ENCODE results near the gene KRTAP10-5.
A peak's percentile ranks its signal among the peaks of the same experiment; 100 is the strongest.

KRTAP10-5 gene

DNA sequence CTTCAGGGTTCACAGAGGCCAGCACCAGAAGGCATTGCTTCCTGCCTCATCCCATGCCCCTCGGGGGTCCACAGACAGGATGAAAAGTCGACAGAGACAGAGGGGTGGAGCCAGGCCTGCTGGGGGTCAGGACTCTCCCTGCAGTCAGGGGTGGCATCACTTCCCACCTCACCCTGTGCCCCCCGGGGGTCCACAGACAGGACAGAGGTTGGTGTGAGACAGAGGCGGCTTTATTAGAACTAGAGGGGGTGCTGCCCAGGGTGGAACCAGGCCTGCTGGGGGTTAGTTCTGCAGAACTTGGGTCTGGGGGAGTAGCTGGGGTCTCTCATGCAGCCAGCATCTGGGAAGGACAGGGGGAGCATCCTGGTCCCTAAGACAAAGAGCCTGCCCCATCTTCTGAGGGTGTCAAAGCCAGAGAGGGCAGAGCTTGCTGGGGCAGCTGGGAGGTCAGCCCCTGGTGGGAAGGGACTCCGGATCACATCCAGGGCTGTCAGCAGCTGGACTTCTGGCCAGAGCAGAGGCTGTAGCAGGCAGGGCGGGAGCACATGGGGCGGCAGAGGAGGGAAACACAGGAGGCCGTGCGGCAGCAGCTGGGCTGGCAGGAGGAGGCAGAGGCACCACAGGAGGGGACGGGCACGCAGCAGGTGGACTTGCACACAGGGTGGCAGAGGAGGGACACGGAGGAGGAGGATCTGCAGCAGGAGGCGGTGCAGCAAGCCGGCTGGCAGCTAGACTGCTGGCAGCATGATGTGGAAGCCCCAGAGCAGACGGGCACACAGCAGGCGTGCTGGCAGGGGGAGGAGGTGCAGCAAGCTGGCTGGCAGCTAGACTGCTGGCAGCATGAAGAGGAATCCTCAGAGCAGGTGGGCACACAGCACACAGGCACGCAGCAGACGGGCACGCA, 10.7 kb upstream of the KRTAP10-5 start:
- peak; percentile 32 for DNase-seq

DNA sequence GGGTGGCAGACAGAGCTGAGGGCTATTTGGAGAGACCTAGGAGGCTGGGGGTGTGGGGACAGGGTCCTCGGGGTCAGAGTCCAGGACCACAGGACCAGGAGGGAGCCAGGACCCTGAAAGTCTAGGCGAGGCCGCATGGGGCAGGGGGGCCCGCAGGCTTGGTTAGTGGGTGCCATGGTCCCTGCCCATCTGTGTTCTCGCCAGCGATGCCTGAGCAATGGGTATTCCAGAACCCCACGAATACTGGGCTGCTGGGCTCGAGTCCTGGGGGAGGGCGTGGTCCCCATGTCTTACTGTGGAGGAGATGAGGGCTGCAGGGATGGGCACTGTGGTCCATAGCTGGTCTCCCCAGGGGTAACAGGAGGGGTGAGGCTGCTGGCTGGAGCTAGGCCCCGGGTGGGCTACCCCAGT, 9.9 kb upstream of the KRTAP10-5 start:
- no peak for DNase-seq

DNA sequence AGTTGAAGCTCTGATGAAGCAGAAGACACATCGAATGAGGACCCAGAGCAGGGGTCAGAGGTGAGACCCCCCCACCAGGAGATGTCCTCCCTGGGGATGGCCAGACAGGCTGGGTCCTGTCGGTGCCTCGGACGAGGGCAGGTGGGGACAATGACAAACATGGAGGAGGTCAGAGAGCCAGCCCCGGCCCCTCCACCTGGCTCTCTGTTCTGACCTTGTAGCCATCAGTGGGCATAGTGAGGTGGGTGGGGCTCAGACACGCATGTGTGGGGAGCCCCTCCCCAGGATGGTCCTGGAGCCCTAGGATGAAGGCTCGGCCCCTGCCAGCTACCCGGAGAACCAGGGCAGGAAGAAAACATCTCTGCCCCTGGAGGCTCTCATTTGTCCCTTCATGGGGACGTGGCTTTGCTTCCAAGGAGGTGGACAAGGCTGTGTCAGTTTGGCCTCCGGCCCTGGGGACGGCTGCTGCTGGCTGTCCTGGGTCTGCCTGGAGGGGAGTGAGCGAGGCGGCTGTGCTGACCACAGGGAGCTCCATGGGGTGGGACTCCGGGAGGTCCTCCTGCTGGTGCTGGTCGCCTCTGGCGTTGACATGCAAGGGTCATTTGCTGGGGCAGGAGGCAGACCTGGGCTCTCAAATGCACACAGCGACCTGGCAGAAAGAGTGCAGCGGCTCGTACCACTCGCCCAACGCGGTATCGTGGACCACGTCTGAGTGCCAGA, 9.3 kb upstream of the KRTAP10-5 start:
- DNase-seq, result peak; percentile 21

DNA sequence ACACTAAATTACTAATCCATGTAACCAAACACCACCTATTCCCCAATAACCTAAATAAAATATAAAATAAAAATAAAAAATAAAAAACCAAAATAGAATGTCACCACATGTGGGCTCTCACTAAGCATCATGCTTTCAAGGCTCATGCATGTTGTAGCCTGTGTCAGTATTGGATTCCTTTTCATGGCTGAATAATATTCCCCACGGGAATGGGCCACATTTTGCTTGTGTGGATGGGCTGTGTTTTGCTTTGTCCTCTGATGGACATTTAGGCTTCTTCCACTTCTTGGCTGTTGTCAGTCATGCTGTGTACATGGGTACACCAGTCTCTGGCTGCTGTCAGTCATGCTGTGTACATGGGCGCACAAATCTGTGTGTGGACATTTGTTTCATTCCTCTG, 8.7 kb upstream of the KRTAP10-5 start:
- no peak for DNase-seq

DNA sequence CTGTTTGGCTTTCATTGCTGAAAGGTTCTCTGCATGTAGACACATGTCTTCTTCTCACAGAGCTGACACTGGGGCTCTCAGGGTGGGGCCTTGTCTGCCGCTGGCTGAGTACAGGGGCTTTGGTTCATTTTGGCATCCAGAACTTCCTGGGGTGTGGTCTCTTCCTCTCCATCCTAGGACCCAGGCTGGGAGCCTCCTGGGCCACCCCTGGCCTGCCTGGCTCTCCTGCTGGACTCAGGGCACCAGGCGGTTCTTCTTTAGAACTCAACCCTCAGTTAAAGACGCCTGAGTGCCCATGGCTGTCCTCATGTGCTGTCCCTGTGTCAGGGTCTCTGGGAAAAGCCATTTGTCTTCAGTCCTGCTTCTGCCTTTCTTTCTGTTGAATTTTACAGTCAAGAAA, 5.5 kb upstream of the KRTAP10-5 start:
- DNase-seq, result no peak

DNA sequence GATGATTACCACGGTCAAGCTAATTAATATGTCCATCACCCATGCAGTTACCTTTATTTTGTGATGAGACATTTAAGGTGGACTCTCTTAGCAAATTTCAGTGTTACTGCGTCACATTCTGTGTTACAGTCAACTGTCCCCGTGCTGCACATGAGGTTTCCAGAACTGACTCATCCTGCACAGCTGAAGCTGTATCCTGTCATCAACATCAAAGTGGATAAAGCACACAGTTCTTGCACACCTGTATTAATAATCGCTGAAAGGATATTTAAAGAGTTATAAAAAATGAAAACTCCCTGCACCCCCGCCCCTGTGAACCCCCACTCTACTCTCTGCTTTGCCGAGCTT, 3.4 kb upstream of the KRTAP10-5 start:
- no peak for DNase-seq

DNA sequence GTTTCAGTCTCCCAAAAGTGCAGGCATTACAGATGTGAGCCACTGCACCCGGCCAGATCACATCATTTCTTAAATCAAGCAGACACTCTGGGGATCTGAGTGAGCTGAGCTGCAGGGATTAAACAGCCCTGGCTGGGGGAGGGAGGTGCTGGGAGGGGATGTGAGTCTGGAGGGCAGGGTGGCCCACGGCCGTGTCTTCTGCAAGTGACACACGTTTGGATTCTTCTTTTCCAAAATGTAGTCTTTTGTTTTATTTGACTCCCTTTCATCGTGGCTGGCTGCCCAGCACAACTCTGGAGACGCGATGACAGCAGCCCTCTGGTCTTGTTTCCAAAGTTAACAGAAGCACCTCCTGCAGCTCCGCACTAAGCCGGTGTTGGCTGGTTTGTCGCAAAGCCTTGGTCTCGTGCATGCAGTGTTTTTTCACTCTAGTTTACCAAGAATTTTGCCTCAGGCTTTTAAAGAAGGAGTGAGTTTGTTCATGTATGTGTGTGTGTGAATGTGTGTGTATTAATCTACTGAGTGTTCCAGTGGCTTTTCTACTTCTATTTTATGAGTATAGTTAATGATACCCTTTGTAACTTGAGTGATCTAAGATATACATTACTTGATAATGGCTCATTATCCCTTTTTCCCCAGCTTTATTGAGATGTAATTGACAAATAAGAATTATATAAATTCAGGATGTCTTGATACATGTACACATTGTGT, 2.8 kb upstream of the KRTAP10-5 start:
- peak; percentile 48 for DNase-seq

DNA sequence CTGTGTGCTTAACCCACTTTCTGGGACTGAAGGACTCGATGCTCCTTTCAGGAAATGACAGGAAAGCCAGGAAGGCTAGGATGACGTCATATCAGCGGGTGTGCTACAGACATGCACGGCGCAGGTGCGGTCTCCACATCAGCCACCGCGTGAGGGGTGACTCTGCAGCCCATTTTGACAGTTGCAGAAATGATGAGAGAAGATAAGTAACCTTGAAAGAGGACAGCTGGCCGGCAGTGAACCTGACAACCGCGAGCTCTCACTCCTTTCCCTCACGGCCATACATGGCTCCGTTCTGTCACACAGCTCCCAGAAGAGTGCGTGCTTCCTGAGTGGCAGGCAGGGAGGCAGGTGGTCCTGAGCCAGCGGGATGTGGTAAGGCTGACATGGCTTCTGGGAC, 1.7 kb upstream of the KRTAP10-5 start:
- DNase-seq, result no peak

DNA sequence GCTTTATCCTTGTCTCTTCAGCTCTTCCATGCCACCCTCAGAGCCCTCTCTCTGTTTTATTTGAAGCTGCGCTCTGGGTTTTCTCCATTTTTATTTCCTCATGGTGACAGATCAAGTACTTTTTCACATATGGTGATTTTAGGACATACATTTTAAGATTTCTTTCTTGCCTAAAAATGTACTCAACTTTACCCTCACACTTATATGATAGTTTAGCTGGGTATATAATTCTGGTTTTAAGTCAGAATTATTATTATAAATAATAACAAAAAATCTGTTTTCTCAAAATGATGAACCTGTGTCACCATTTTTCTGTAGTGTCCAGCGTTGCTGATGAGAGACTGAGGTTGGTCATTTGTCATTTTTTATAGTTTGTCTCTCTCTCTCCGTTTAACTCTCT, 754 bp upstream of the KRTAP10-5 start:
- no peak for DNase-seq

DNA sequence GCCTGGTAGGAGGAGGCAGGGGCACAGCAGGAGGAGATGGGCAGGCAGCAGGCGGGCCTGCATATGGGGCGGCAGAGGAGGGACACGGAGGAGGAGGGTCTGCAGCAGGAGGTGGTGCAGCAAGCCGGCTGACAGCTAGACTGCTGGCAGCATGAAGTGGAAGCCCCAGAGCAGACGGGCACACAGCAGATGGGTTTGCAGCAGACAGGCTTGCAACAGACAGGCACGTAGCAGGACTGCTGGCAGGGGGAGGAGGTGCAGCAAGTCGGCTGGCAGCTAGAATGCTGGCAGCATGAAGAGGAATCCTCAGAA, 615 bp downstream of the KRTAP10-5 start:
- DNase-seq, result peak; percentile 27

DNA sequence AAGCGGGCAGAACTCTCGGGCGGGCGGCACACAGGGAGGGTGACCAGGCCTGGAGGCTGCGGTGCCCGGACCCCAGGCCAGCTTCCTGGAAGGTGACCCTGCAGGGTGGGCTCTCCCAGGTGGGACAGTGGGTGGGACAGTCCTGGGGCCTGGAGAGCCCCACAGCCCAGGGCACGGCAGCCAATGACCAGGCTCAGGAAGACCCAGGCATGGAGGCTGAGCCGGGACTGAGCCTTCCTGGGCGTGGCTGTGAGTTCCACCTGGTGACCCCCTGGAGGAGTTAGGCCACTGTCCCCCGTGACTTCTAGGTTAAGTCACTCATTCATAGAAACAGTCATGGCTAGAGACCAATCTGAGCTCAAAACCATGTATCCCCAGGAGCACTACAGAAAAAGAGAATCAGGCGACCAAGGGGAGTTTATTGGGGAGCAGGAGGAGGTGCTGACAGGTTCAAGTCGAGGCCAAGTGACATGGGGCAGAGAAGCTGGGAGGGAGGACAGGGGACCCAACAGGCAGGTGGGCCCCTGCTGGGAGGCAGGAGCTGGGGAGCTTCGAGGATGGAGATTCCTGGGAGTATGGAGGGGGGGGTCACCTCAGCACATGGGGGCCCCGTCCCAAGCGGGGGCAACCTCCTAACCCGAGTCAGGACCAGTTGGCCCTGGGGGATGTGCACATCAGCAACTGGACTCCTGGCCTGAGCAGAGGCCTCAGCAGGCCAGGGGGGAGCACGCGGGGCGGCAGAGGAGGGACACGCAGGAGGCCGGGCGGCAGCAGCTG, 1.2 kb downstream of the KRTAP10-5 start:
- DNase-seq, result peak; percentile 32

DNA sequence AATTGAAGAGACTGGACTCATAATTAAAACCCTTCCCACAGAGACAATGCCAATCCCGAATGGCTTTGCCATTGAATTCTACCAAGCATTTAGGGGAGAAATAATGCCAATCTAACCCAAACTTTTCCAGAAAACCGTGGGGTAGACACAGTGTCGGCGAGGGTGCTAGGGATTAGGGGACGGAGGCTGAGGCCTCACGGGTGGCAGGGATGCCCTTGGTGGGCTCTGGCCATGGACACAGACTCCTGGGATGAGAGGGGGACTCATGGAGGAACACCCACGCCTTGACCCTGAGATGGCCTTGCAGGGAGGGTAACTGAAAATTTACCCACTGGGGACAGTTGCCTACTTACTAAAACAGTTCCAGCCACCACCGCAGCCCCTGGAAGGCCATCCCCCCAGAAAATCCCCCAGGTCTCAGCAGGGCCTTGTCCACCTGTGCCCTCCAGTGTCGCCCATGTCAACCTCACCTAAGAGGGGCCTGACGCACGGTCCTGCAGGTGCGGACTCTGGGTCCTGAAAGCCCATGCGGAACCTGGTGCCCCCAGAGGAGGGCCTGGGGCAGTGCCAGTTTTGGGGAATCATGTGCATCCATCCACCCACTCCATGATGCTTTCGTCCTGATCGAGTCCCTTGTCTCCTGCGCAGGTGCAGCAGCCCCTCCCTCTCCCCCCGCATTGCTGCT, 1.9 kb downstream of the KRTAP10-5 start:
- peak; percentile 26 for DNase-seq

DNA sequence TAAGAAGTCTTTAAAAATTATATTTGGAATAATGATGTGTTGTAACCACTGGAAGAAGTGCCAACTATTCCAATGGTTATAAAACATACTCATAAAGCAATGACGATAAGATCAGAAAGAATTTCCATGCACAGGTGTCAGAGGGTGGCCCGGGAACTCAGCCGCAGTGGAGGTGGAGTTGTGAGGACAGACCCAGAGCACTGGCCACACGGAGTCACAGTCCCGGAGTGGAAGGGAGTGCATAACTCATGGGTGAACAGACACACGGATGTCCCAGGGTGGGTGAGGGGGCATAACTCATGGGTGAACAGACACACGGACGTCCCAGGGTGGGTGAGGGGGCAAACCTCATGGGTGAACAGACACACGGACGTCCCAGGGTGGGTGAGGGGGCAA, 4.4 kb downstream of the KRTAP10-5 start:
- no peak for DNase-seq

DNA sequence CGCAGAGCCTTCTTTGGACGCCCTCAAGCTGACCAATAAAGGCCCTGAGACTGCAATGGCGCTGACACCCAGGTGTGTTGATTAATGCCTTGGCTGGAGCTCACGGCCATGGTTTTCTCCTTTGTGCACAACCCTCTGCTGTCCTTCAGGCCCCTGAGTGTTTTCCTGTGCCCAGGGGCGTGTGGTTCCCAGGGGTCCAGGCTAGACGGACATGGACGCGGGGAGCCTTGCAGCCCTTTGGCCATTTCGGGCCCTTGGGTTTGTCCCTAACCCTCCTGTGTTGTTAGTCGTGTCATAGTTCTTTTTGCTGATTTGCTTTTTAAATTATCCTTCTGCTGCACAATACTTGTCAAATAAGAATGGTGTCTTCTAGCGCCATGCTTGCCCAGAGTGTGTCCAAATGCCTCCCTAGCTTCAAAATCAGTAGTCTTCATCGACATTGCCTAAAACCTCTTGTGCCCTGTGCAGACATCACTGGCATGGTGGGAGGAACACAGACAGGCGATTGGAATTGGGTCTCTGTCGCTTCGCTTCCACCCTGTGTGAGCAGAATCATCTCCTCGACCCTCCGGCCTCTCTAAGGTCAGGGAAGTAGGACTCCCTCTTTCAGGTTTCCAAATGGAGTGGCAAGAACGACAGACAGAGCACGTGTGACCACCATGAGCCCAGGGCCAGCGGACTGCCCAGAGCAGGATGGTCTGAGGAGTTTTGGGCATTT, 4.9 kb downstream of the KRTAP10-5 start:
- DNase-seq, result peak; percentile 25

DNA sequence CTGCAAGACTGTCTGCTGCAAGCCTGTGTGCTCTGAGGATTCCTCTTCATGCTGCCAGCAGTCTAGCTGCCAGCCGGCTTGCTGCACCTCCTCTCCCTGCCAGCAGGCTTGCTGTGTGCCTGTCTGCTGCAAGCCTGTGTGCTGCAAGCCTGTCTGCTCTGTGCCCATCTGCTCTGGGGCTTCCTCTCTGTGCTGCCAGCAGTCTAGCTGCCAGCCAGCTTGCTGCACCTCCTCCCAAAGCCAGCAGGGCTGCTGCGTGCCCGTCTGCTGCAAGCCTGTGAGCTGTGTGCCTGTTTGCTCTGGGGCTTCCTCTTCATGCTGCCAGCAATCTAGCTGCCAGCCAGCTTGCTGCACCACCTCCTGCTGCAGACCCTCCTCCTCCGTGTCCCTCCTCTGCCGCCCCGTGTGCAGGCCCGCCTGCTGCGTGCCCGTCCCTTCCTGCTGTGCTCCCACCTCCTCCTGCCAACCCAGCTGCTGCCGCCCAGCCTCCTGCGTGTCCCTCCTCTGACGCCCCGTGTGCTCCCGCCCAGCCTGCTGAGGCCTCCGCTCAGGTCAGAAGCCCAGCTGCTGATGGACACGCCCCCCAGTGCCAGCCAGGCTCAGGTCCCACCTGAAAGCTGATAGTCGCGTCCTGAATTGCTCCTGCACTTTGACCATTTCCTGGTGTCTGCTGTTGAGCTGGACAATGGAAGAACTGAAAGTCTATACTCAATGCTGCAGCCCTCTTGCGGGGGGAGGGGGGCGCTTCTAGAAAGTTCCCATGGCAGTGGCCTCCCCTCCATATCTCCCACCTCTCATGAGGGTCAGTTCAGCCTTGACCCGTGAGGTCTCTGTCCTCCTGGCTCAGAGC, 5.7 kb downstream of the KRTAP10-5 start:
- DNase-seq, result peak; percentile 31

DNA sequence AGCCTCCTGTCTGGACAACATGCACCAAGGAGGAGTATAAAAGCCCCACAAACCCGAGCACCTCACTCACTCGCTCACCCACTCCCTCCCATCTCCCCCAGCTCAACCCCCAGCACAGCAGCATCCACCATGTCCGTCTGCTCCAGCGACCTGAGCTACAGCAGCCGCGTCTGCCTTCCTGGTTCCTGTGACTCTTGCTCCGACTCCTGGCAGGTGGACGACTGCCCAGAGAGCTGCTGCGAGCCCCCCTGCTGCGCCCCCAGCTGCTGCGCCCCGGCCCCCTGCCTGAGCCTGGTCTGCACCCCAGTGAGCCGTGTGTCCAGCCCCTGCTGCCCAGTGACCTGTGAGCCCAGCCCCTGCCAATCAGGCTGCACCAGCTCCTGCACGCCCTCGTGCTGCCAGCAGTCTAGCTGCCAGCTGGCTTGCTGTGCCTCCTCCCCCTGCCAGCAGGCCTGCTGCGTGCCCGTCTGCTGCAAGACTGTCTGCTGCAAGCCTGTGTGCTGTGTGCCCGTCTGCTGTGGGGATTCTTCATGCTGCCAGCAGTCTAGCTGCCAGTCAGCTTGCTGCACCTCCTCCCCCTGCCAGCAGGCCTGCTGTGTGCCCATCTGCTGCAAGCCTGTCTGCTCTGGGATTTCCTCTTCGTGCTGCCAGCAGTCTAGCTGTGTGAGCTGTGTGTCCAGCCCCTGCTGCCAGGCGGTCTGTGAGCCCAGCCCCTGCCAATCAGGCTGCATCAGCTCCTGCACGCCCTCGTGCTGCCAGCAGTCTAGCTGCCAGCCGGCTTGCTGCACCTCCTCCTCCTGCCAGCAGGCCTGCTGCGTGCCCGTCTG, 6.6 kb downstream of the KRTAP10-5 start, which contains the start of gene KRTAP10-4:
Gene KRTAP10-4, plus strand, starts transcription at position 100 of the 827 bp plus-strand sequence. Its CDS starts 30 bp downstream, at position 130.
- peak; percentile 21 for DNase-seq

DNA sequence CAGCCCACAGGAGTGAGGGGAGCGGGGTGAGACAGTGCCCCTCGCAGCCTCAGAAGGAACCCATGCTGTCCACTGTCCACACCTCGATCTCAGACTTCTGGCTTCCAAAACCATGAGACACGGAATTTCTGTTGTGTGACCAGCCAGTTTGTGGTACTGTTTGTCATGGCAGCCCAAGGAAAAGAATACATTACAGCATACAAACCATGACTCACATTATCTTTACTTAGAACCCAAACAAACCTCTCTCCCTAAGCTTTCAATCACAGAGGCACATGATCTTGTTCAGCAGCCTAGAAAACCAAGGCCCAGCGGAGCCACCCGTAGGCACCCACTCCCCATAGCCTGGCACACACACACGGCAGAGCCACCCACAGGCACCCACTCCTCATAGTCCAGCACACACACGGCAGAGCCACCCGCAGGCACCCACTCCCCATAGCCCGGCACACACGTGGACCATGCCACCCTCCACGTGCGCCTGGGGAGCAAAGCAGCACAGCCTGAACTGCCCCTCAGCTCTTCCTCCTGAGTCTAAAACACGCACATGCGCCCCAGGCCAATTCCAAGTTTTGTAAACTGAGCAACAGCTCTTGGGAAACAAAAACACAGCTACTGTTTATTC, 7.3 kb downstream of the KRTAP10-5 start:
- DNase-seq, result peak; percentile 15

DNA sequence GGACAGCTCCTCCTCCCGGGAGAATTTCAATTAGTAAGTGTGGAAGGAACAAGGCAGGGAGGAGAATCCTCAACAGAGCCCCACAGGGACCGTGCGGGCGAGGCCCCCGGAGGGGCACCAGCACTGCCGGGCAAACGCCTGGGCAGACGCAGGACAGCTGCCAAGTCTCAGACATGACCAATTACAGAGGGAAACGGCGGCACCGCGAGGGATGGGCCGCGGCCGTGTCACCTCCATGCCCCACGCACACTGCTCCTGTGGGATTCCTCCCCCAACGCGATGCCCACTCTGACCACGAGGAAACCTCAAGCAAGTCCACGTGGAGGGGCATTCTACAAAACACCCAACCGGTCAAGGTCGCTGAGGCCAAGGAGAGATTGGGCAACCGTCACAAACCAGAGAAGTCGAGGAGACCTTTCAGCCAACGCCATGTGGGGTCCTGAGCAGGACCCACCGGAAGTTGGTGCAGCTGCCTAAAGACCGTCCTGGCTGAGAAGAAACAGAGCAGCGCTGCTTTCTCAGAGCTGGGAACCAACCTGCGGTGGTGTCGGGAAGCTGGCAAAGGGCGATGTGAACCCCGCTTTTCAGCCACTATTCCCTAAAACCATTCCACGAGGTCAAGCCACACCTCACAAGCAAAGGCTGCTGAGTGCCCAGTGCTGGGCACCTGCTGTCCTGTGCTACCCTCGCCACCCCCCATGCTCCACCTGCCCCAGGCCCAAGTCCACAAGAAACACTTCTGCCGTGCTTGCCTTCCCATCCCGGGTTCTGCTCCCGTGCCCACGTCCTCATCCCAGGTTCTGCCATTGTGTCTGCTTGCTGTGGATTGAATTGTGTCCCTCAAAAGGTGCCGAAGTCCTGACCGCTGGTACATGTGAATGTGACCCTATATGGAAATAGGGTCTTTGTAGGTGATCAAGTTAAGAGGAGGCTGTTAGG, 8.3 kb downstream of the KRTAP10-5 start:
- peak; percentile 21 for DNase-seq
